CD4-positive, alpha-beta T cell treated with Interleukin-2 at 100 ng/mL for 4 hours (primary cell): ENCODE measurements around the gene ZNF185.
"Not testable (repeated sequence)": the region's sequence is repeated elsewhere in the genome, so short reads cannot be mapped to it uniquely, and the experiment has no call there.

Source experiments
- DNase-seq: peaks from one replicate; pipeline ENCODE4 v3.0.0-alpha.2; 2020; ENCODE audit warnings: low spot score

ZNF185 gene

GRCh38 chrX:152895724-152896420 is 2.0 kb upstream of the ZNF185 start:
- no peak for DNase-seq

- DNase-seq = no peak
Measured at GRCh38 chrX:152896450-152896849, 1.4 kb upstream of the ZNF185 start.

GRCh38 chrX:152898442-152898841 is 575 bp downstream of the ZNF185 start:
- no peak for DNase-seq

GRCh38 chrX:152899111-152899873 is 1.4 kb downstream of the ZNF185 start:
- DNase-seq = no peak

DNA sequence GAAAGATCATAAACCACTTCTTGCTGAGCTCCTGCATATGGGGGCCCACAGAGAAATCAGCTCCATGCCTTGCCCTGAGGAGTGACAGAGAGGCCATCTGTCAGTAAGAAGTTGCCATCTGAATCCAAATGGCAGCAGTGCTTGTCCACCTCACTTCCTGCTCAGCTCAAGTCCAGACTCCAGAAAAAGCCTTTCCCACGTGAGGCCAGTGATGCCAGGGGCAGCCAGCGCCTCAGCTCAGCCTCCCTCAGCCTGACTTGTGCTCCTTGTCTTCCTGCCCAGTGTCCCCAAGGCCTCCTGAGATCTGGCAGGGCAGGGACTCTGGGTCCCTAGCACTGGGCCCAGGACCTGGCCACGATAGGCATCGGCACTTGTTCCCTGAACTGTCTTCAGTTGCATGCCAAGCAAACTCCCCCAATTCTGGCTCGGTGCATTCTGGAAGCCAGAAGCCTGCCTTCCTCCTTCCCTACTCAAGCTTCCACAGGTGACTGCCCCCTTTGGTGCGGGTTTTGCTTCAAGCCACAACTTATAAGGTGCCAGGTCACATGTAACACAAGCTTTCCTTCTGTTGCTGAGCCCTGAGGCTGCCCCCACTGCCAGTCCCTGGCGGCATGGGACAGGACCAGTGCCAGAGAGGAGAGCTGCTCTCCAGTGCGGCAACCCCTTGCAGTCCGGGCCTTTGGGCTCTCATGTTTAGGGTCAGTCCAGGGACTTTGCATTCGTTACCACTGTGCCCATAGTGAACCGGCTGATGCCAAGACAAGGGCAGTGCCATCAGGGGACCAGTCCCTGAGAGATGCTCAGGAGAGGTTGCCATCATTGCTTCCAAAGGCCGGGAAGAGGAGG is 2.2 kb downstream of the ZNF185 start:
- no peak for DNase-seq

- DNase-seq = no peak
Measured at GRCh38 chrX:152900937-152901445, 3.1 kb downstream of the ZNF185 start.

GRCh38 chrX:152901816-152902501 is 4.1 kb downstream of the ZNF185 start:
- no peak for DNase-seq

DNA sequence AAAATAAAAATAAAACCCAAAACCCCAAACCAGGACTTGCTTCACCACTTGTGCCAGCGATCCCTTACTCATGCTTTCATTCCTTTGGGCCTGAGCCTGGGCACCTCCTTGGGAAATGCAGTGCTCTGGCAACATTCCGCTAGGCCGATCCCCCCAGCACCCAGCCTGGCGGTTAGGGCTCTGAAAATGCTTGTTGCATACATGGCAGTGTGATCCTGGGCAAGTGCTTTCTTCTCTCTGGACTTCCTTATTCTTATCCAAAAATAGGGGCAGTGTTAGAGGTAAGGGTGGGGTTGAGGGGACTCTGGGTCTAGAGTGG is 4.6 kb downstream of the ZNF185 start:
- DNase-seq = no peak

GRCh38 chrX:152903589-152903988 is 5.7 kb downstream of the ZNF185 start:
- DNase-seq = no peak

GRCh38 chrX:152904151-152905080 is 6.5 kb downstream of the ZNF185 start:
- peak; percentile 34 for DNase-seq

GRCh38 chrX:152905081-152905420 is 7.2 kb downstream of the ZNF185 start:
- no peak for DNase-seq

- DNase-seq = no peak
Measured at GRCh38 chrX:152907084-152907651, 9.3 kb downstream of the ZNF185 start.

DNA sequence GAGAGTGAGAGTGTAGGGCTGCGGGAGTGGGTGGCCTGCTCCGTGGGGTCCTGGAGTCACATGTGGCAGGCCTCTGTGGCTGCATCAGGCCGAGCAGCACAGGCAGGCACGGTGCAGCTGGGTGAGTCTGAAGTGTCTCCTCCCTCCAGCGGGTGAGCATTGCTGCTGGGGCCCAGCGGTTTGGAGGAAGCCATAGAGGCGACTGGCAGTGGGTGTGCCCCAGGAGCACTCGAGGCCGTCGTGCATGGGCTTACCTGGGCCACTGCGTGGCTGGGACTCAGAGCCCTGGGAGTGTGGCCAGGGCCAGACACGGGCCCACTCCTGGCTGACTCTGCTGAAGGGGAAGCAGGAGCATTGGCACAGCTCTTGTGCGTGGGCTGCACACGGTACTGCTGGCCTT is 10.6 kb downstream of the ZNF185 start:
- DNase-seq = no peak

- not testable (repeated sequence) for DNase-seq
Measured at GRCh38 chrX:152910018-152910417, 12.2 kb downstream of the ZNF185 start.

GRCh38 chrX:152912106-152912505 is 14.2 kb downstream of the ZNF185 start:
- DNase-seq = no peak

DNA sequence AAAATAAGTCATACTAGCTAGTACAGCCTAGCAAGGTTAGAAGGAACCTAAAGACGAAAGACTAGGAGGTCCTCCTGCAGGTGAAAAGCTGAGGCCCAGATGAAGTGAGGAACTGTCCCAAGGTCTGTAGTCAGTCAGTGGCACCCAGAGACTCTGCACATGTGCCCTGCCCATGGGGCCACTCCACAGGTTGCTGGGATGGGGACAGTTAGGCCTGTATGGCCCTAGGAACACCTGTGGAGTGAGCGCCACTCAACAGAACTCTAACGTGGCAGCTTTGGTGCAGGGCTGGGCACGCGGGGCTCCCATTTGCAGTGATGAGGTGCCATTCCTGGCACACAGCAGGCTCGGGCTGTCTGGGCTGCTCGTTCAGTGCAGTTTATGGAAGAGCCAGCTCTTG is 14.8 kb downstream of the ZNF185 start:
- DNase-seq = no peak

GRCh38 chrX:152913346-152913745 is 15.5 kb downstream of the ZNF185 start:
- no peak for DNase-seq

DNA sequence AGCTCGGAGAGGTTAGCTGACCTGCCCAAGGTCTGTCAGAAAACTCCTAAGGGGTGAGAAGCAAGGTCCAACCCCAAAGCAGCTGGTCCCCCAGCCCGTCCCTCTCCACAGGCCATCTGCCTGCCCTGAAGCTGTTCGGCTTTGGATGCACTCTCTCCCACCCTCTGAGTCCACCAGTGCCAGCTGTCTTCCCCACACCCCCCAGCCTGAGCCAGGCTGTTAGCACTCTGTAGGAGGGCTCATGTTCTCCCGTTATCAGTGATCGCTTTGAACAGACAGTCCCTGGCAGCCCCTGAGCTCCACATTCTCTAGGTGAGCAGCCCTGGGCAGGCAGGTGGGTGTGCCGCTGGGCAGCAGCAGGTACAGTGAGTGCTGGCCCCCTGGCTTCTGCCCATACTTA is 16.0 kb downstream of the ZNF185 start:
- DNase-seq = no peak

DNA sequence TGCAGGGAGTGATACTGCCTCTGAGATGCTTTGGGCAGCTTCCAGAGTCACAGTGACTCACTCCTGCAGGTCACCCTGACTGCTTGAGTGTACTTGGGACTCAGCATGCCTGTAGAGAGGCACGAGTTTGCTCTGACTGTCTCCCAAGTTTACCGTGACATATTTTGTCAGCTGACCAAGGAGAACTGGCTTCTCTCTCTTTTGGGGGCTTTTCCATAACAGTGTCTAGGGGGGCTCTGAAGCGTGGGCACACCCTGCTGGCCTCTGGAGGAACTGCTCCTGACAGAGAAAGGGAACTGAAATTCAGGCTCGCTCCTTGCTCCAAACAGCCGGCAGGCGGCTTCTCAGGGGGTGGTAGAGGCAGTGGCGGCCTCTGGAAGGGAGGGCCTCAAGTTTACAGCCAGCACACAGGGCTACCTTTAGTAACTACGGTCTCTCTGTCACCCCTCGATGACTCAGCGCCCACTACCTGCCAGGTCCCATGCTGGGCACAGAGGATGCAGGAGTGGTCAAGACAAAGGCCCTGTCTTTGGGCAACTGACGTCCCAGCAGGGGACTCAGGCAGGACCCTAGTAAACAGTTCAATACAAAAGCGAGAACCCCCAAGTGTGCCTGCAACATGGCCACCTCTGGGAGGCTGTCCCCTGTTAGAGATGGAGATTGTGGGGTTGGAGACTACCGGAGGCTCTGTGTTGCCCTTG is 17.8 kb downstream of the ZNF185 start:
- DNase-seq = no peak
